ENCODE results near the gene YBX2. TPM values are rescaled to one million over a fixed set of nuclear protein-coding genes. Genes with fewer than 3 reads are reported as not detected.
"Not testable (repeated sequence)": the region's sequence is repeated elsewhere in the genome, so short reads cannot be mapped to it uniquely, and the experiment has no call there.

The YBX2 gene
- total RNA-seq, 1 donor from 2014 or later: 7.0 TPM

DNA sequence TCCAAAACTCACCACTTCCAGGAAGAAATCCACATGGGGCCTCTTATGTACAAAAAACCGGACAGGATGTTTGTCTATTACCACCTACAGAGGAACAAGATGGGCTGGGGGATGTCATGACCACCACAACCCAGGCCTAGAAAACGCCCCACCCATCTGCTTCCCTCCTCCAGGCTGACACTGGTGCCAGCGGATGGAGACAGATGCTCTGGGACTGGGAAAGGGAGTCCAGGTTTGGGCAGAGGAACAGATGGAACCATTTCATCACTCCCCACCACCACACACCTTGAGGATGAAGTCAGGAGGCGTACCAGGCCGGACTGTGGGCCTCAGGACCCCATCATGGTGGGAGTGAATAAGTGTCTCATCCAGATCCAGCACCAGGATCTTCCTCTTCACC lies 47.7 kb downstream of the YBX2 start:
- peaks cover 4% of the 10 kb centered on the region for H3K27me3 Mint-ChIP-seq
- DNase-seq (ENCODE audit: extremely low spot score, unreplicated experiment): no peak
- H3K36me3 Mint-ChIP-seq: peaks cover 17% of the 10 kb centered on the region
- peaks cover 33% of the 10 kb centered on the region for H3K4me1 Mint-ChIP-seq (ENCODE audit: unreplicated experiment)
- TF ChIP-seq, protein P1, sequence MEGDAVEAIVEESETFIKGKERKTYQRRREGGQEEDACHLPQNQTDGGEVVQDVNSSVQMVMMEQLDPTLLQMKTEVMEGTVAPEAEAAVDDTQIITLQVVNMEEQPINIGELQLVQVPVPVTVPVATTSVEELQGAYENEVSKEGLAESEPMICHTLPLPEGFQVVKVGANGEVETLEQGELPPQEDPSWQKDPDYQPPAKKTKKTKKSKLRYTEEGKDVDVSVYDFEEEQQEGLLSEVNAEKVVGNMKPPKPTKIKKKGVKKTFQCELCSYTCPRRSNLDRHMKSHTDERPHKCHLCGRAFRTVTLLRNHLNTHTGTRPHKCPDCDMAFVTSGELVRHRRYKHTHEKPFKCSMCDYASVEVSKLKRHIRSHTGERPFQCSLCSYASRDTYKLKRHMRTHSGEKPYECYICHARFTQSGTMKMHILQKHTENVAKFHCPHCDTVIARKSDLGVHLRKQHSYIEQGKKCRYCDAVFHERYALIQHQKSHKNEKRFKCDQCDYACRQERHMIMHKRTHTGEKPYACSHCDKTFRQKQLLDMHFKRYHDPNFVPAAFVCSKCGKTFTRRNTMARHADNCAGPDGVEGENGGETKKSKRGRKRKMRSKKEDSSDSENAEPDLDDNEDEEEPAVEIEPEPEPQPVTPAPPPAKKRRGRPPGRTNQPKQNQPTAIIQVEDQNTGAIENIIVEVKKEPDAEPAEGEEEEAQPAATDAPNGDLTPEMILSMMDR (conservative IDR thresholded peaks at IDR 0.05): no peak
- peak overlapping the region; percentile 27 for H3K27ac Mint-ChIP-seq
- H3K9me3 Mint-ChIP-seq: no peaks in the 10 kb centered on the region
- peak overlapping the region; percentile 23 for H3K4me3 Mint-ChIP-seq

DNA sequence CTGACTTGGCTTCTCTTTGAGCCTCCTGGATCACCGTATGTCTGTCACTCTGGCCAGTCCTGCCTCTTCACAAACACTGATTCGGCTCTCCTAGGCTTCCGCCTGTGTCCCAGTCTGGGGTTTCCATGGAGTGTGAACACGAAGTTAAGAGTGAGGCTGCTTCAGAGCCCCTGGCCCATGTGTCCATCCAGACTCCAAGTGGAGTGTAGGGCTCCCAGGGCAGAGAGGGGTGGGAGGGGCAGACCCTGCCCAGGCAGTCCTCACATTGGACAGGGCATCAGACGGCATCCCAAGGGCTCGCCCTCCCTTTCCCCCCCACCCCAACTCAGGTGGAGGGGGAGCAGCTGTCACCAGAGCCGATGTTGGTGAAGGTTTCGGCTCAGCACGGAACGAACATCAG lies 50.6 kb downstream of the YBX2 start:
- H3K9me3 Mint-ChIP-seq; H3K27me3 Mint-ChIP-seq; DNase-seq (ENCODE audit: extremely low spot score, unreplicated experiment): not testable (repeated sequence)
- Mint-ChIP-seq H3K4me1 (ENCODE audit: unreplicated experiment) (peaks cover 28% of the 10 kb centered on the region), H3K36me3 (peaks cover 28% of the 10 kb centered on the region), H3K27ac (peak overlapping the region; percentile 97), H3K4me3 (peak overlapping the region; percentile 98)

DNA sequence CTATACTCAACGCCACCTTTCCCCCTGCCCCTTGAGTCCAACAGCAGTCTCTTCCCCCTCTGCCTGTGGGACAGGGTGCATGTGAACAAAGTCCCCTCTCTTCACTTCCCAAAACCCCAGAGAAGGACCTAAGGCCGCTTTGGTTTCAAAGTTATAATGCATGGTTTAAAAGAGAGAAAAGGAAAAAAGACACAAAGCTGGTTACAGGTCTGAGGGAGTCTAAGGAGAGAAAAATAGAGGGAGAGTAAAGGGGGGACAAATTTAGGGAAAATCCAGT lies 51.0 kb downstream of the YBX2 start:
- Mint-ChIP-seq H3K4me3 (peak overlapping the region; percentile 98), H3K27me3 (peaks cover 4% of the 10 kb centered on the region), H3K9me3 (no peaks in the 10 kb centered on the region), H3K4me1 (ENCODE audit: unreplicated experiment) (peaks cover 28% of the 10 kb centered on the region), H3K27ac (peak overlapping the region; percentile 97), H3K36me3 (peaks cover 28% of the 10 kb centered on the region)
- TF ChIP-seq, protein P1 (conservative IDR thresholded peaks at IDR 0.05): no peak
- no peak for DNase-seq (ENCODE audit: extremely low spot score, unreplicated experiment)

DNA sequence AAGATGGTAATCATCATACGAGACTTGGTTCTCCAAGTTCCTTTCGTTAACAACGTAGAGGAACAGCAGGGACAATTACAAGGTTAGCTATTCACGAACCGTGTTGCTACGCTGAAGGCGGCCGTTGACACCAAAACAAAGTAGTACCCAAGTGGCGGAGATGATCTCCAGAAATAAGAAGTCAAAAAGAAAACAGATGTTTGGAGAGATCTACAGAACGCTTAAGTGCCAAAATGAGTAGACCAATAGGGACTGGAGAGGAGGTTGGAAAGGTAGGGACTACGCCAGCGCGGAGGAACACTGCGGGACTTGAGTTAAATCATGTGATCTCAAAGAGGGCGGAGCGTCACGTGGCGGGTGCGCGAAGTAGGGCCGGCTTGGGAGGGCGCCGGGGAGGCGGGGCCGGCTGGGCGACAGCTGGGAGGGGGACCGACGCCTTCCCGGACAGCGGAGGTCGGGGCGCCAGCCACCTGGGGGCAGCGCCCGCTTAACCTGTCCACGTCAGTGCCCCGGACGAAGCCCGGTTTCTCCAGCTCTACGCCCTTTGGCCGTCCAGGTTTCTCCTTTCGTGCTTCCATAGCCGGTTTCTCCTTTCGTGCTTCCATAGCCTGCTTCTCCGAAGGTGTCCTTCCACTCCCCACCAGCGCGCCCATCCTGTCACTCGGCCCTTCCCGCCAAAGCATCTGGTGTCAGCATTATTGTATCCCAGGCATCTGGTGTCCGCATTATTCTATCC lies 51.6 kb downstream of the YBX2 start:
- peak overlapping the region; percentile 97 for H3K27ac Mint-ChIP-seq

DNA sequence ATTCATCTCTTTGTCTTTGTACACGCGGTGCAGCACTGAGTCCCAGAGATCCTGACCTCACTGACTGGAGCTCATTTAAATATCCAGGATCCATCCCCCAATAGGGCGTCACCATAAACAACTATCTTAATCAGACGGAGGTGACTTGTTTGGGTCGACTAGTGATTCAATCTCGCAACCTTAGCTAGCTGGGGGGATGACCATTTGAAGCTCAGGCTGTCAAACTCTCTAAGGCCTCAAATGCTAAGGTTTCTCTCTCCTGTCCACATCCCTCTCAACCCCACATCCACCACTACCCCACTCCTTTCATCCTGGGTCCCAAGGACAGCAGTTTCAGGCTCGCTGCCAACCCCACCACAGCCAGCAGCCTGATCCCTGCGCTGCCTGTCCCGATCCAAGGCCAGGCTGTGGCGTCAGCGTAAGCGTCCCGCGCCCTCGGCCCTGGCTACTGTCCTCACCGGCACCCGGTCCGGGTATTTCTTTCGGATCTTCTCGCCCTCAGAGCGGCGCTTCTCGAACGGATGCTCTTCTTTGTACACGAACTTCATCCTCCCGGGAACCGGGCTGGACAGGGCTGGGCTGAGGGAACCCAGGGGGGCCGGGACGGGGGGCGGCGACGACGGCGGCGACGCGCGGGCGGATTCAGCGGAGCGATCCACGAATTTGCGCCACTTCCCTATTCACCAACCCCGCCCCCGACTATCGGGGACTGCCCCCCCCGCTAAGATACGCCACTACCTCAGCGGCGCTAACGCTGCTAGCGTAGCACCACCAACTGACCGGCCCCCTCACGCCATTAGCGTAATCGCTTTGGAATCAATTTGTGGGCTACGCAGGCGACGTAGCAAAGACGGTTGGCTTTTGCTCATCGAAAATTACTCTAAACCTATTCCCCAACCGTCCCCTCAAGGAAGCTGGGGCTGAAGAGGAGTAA lies 52.4 kb downstream of the YBX2 start, which contains the start of gene GABARAP:
TSS of gene GABARAP (minus strand) at position 667 of the 934 bp plus-strand sequence. CDS start at position 548, 119 bp downstream.
- peak within 1 kb of the TSS; percentile 98 for H3K4me3 Mint-ChIP-seq
- TF ChIP-seq, protein P1 (conservative IDR thresholded peaks at IDR 0.05): no peak
- peaks cover 32% of the 10 kb centered on the region for H3K4me1 Mint-ChIP-seq (ENCODE audit: unreplicated experiment)
- DNase-seq (ENCODE audit: extremely low spot score, unreplicated experiment): peak; percentile 94
- H3K9me3 Mint-ChIP-seq: no peaks in the 10 kb centered on the region
- peaks cover 4% of the 10 kb centered on the region for H3K27me3 Mint-ChIP-seq
- peak within 1 kb of the TSS; percentile 97 for H3K27ac Mint-ChIP-seq
- peaks cover 30% of the 10 kb centered on the region for H3K36me3 Mint-ChIP-seq

More for the DNA sequence above, 51.6 kb downstream of the YBX2 start:
- peak; percentile 94 for DNase-seq (ENCODE audit: extremely low spot score, unreplicated experiment)
- peaks cover 28% of the 10 kb centered on the region for H3K4me1 Mint-ChIP-seq (ENCODE audit: unreplicated experiment)
- TF ChIP-seq, protein P1 (conservative IDR thresholded peaks at IDR 0.05): no peak
- H3K36me3 Mint-ChIP-seq: peaks cover 28% of the 10 kb centered on the region
- no peaks in the 10 kb centered on the region for H3K9me3 Mint-ChIP-seq
- H3K27me3 Mint-ChIP-seq: peaks cover 4% of the 10 kb centered on the region
- peak overlapping the region; percentile 98 for H3K4me3 Mint-ChIP-seq

Measured in type B pancreatic cell (in vitro differentiated cells).